Right lobe of liver (tissue), 6 donors: ENCODE measurements around the gene TJP1. TPM values are rescaled to one million over a fixed set of nuclear protein-coding genes. Genes with fewer than 3 reads are reported as not detected.
A peak's percentile ranks its signal among the peaks of the same experiment; 100 is the strongest.
"Not testable (repeated sequence)": the region's sequence is repeated elsewhere in the genome, so short reads cannot be mapped to it uniquely, and the experiment has no call there.

Experiments used
- ATAC-seq, 4 donors: fragments of 200-7000 bp; cut with Tn5 transposase; one replicate each; pipeline ENCODE4 v1.9.1; 2020; ENCODE audit warnings: mild to moderate bottlenecking in 4 of 4, moderate library complexity in 4 of 4
- DNase-seq, 3 donors: peaks; one replicate each; pipeline ENCODE4 v3.0.0-alpha.2; 2020
- H3K27ac ChIP-seq, 3 donors: fragments of 200-600 bp; one replicate each; pipeline ENCODE4 v1.8.0; 2022
- H3K27me3 ChIP-seq, 2 donors: fragments of 200-600 bp; one replicate each; pipeline ENCODE4 v1.8.0; 2022
- H3K36me3 ChIP-seq, 4 donors: fragments of 200-600 bp; sonication (generic) in 1 of 4; one replicate each; pipeline versions ENCODE4 v1.5.1 to v1.8.0; 2017 to 2022; ENCODE audit warnings: control low read depth in 1 of 4
- H3K4me1 ChIP-seq, 4 donors: fragments of 200-600 bp; sonication (generic) in 1 of 4; one replicate each; pipeline versions ENCODE4 v1.5.1 to v1.8.0; 2017 to 2022; ENCODE audit warnings: control low read depth in 1 of 4
- H3K4me3 ChIP-seq, 3 donors: fragments of 200-600 bp; one replicate each; pipeline ENCODE4 v1.8.0; 2022
- H3K9me3 ChIP-seq, 4 donors: fragments of 200-600 bp; sonication (generic) in 1 of 4; one replicate each; pipeline versions ENCODE4 v1.5.1 to v1.8.0; 2017 to 2022; ENCODE audit warnings: control low read depth in 1 of 4
- CTCF ChIP-seq, 4 donors: fragments of 200-600 bp in 3 of 4; fragments of 450-650 bp in 1 of 4; IDR thresholded peaks; one replicate each; pipeline versions ENCODE4 v1.5.1 to v1.8.0; 2016 to 2022; ENCODE audit warnings: antibody characterized with exemption in 4 of 4, mild to moderate bottlenecking in 2 of 4
- POLR2A ChIP-seq: fragments of 450-650 bp; IDR thresholded peaks from one replicate; pipeline ENCODE4 v1.6.1; 2017; ENCODE audit warnings: antibody characterized with exemption, mild to moderate bottlenecking
- WGBS: methylation state at CpG from one replicate; pipeline ENCODE4 v1.1.6; 2018; ENCODE audit warnings: low coverage, low lambda C conversion rate; ENCODE audit not compliant: insufficient coverage; ENCODE audit errors: missing lambda C conversion rate; 5-methylcytosine and 5-hydroxymethylcytosine counted together
- intact Hi-C, 2 donors: fragments of 100-400 bp; cut with DNase I; formaldehyde crosslinking; loops; one replicate each; pipeline versions ENCODE4 v1.11.2 to v1.14.1; 2022
- total RNA-seq, 6 experiments: library from RNA; depleted of rRNA in 2 of 6; stranded (reverse); fragments of >200 nt in 2 of 6; fragmentation: NEBNext Ultra II Directional in 3 of 6; extraction: Animal tissue kit (Norgen Biotek cat#: 25700) in 3 of 6; gene quantifications; one replicate each; pipeline versions ENCODE4 v1.1.0 to v1.2.4, GENCODE V29; 2016 to 2023
- donor health status: DM: no; HTN: yes; CAD: no.
- donor health status: DM: no; HTN: no; CAD: no.
- donor health status: DM: no; HTN: no; CAD: no.
- donor health status: DM: no; HTN: yes; CAD: no.
- donor health status: DM: no; HTN: yes; CAD: no.

Gene TJP1
- total RNA-seq, 6 experiments from 2014 or later: 22.5 to 57.3 (median 35.9) TPM

GRCh38 chr15:29734917-29735572 lies 87.2 kb downstream of the TJP1 start:
- Histone ChIP-seq H3K4me1 (peaks cover 0 to 16% (median 2%) of the 10 kb centered on the region in 4 donors), H3K27me3 (no peaks in the 10 kb centered on the region), H3K36me3 (peaks cover 0 to 17% (median 9%) of the 10 kb centered on the region in 4 donors), H3K9me3 (no peaks in the 10 kb centered on the region), H3K4me3 (no peak overlapping the region), H3K27ac (peak overlapping the region in 1 of 3 donors; percentile 52)
- intact Hi-C loops: no loop called here
- ATAC-seq: peak; percentile 58 to 88 (median 82)
- TF ChIP-seq CTCF (IDR thresholded peaks at IDR 0.05): no peak
- TF ChIP-seq POLR2A: no peak
- 21% methylated on average over 5 of the region's 5 CpGs for WGBS
- no peak for DNase-seq

- ATAC-seq (no peak), DNase-seq (no peak)
- TF ChIP-seq CTCF (IDR thresholded peaks at IDR 0.05) (no peak), POLR2A (no peak)
- WGBS: 63% methylated on average over 3 of the region's 3 CpGs
- intact Hi-C loops: no loop called here
- H3K4me1 ChIP-seq: peaks cover 0 to 11% (median 0%) of the 10 kb centered on the region in 4 donors
- peaks cover 0 to 19% (median 10%) of the 10 kb centered on the region in 4 donors for H3K36me3 ChIP-seq
- H3K27ac ChIP-seq: no peak overlapping the region
- H3K27me3 ChIP-seq: no peaks in the 10 kb centered on the region
- H3K9me3 ChIP-seq: no peaks in the 10 kb centered on the region
- no peak overlapping the region for H3K4me3 ChIP-seq
These were observed 90.4 kb downstream of the TJP1 start for GRCh38 chr15:29731865-29732264.

GRCh38 chr15:29730471-29730870 lies 91.8 kb downstream of the TJP1 start:
- intact Hi-C loops, H3K4me3 ChIP-seq, H3K27ac ChIP-seq, ATAC-seq, H3K27me3 ChIP-seq, DNase-seq, H3K9me3 ChIP-seq: not testable (repeated sequence)
- WGBS: 83% methylated on average over 2 of the region's 15 CpGs
- peaks cover 0 to 19% (median 11%) of the 10 kb centered on the region in 4 donors for H3K36me3 ChIP-seq
- peaks cover 0 to 11% (median 0%) of the 10 kb centered on the region in 4 donors for H3K4me1 ChIP-seq

- Histone ChIP-seq H3K4me1 (peaks cover 0 to 12% (median 0%) of the 10 kb centered on the region in 4 donors), H3K4me3 (no peak overlapping the region), H3K27me3 (no peaks in the 10 kb centered on the region), H3K36me3 (peaks cover 0 to 25% (median 11%) of the 10 kb centered on the region in 4 donors), H3K27ac (no peak overlapping the region), H3K9me3 (no peaks in the 10 kb centered on the region)
- TF ChIP-seq CTCF (IDR thresholded peaks at IDR 0.05) (no peak), POLR2A (no peak)
- intact Hi-C loops: no loop called here
- WGBS: 40% methylated on average over 2 of the region's 2 CpGs
- ATAC-seq (no peak), DNase-seq (no peak)
These were observed 93.8 kb downstream of the TJP1 start for GRCh38 chr15:29728418-29728817.

GRCh38 chr15:29727871-29728270 lies 94.4 kb downstream of the TJP1 start:
- no peaks in the 10 kb centered on the region for H3K9me3 ChIP-seq
- no peak overlapping the region for H3K27ac ChIP-seq
- intact Hi-C loops: no loop called here
- no peak for TF ChIP-seq POLR2A
- ATAC-seq (no peak), DNase-seq (no peak)
- peaks cover 0 to 23% (median 10%) of the 10 kb centered on the region in 4 donors for H3K36me3 ChIP-seq
- WGBS: 90% methylated on average over 5 of the region's 5 CpGs
- H3K27me3 ChIP-seq: no peaks in the 10 kb centered on the region
- peaks cover 0 to 12% (median 0%) of the 10 kb centered on the region in 4 donors for H3K4me1 ChIP-seq
- no peak overlapping the region for H3K4me3 ChIP-seq
